Endodermal cell (in vitro differentiated cells): Measurements from ENCODE around the gene GRM8. TPM values are rescaled to one million over a fixed set of nuclear protein-coding genes. Genes with fewer than 3 reads are reported as not detected.

Experiments
- DNase-seq: peaks from one replicate; pipeline ENCODE4 v3.0.0-alpha.2; 2017
- H3K27ac ChIP-seq: 2 replicates; pipeline ENCODE4 v1.5.1; 2013; ENCODE audit warnings: mild to moderate bottlenecking, low read depth, low read length, moderate library complexity
- H3K27me3 ChIP-seq: 2 replicates; pipeline ENCODE4 v1.6.1; 2013; ENCODE audit warnings: mild to moderate bottlenecking, low read length, moderate library complexity; ENCODE audit not compliant: insufficient read depth, control insufficient read depth, poor library complexity, severe bottlenecking
- H3K36me3 ChIP-seq: 2 replicates; pipeline ENCODE4 v1.7.0; 2013; ENCODE audit warnings: mild to moderate bottlenecking, low read length, moderate library complexity; ENCODE audit not compliant: control insufficient read depth, insufficient read depth
- H3K4me1 ChIP-seq: one replicate; pipeline ENCODE4 v1.7.0; 2013; ENCODE audit warnings: low read length; ENCODE audit not compliant: control insufficient read depth, insufficient read depth
- H3K4me3 ChIP-seq: 2 replicates; pipeline ENCODE4 v1.5.1; 2013; ENCODE audit warnings: mild to moderate bottlenecking, low read length, moderate library complexity
- H3K9ac ChIP-seq: 2 replicates; pipeline ENCODE4 v1.6.1; 2013; ENCODE audit warnings: mild to moderate bottlenecking, low read length, moderate library complexity; ENCODE audit not compliant: poor library complexity, severe bottlenecking; ENCODE audit errors: extremely low read depth
- H3K9me3 ChIP-seq: 2 replicates; pipeline ENCODE4 v1.6.1; 2013; ENCODE audit warnings: mild to moderate bottlenecking, low read length, moderate library complexity; ENCODE audit not compliant: control insufficient read depth
- H3K27ac Mint-ChIP-seq: 2 replicates; pipeline ENCODE4 v1.8.0; 2020; ENCODE audit warnings: mixed read lengths
- H3K27me3 Mint-ChIP-seq: 2 replicates; pipeline ENCODE4 v1.8.0; 2021; ENCODE audit warnings: mild to moderate bottlenecking, mixed read lengths; ENCODE audit not compliant: insufficient read depth
- H3K36me3 Mint-ChIP-seq: 2 replicates; pipeline ENCODE4 v1.8.0; 2020; ENCODE audit warnings: low read depth, mixed read lengths
- H3K4me1 Mint-ChIP-seq: 2 replicates; pipeline ENCODE4 v1.8.0; 2020; ENCODE audit warnings: mixed read lengths
- H3K4me3 Mint-ChIP-seq: 2 replicates; pipeline ENCODE4 v1.8.0; 2020; ENCODE audit warnings: mild to moderate bottlenecking, moderate library complexity, mixed read lengths
- H3K9me3 Mint-ChIP-seq: 2 replicates; pipeline ENCODE4 v1.8.0; 2020; ENCODE audit warnings: mild to moderate bottlenecking, mixed read lengths
- WGBS, 2 experiments: methylation state at CpG; one replicate each; pipeline versions ENCODE4 v1.1.5 to v1.1.7; 2013; ENCODE audit warnings: missing lambda C conversion rate in 2 of 2, mixed read lengths in 1 of 2; ENCODE audit not compliant: insufficient coverage in 1 of 2, insufficient read length in 1 of 2; 5-methylcytosine and 5-hydroxymethylcytosine counted together
- total RNA-seq, 2 donors: library from RNA; stranded (reverse); fragmentation: NEBNext Ultra II Directional in 1 of 2; extraction: Animal tissue kit (Norgen Biotek cat#: 25700) in 1 of 2; gene quantifications; 2 replicates in 1 of 2; 3 replicates in 1 of 2; pipeline ENCODE4 v1.2.1, GENCODE V29; 2021
- TF ChIP-seq, protein P1 (sequence below): fragments of 200-600 bp; sonication (generic); conservative IDR thresholded peaks from 2 replicates; pipeline ENCODE4 v1.5.0; 2021; ENCODE audit warnings: antibody characterized with exemption, mild to moderate bottlenecking

The GRM8 gene
- total RNA-seq, 2 donors from 2014 or later: 0.93 to 2.0 TPM

DNA sequence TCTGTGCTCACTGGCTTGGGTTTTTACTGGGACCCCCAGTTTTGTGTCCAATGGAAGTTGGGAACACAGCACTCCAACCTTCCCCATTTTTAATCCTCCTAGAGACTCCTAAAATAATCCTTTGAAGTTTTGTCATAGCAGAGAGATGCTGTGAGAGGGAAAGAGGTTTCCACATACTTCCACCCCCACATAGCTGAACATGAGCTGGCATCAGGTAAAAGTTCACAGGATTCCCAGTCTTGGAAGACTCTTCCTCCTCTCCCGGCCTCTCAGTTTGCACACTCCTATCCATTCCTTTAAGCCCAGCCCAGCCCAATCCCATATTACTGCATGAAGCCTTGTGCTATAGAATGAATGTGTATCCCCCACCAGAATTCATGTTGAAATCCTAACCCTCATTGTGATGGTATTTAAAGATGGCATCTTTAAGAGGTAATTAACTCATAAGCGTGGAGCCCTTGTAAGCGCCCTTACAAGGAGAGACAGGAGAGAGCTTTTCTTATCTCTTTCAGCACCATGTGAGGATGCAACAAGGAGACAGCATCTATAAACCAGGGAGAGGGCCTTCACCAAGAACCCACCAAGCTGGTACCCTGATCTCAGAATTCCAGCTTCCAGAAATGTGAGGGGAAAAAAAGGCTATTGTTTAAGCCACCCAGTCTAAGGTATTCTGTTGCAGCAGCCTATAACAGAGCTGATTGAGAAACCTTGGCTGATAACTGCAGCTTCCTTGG lies 22.4 kb downstream of the GRM8 start:
- no peak overlapping the region for H3K27ac ChIP-seq
- H3K4me1 ChIP-seq: no peaks in the 10 kb centered on the region
- peaks cover 6% of the 10 kb centered on the region for H3K9me3 ChIP-seq
- H3K27me3 Mint-ChIP-seq: peaks cover 15% of the 10 kb centered on the region
- H3K9ac ChIP-seq: no peak overlapping the region
- no peaks in the 10 kb centered on the region for H3K36me3 ChIP-seq
- 97% methylated on average over 3 of the region's 3 CpGs; no CpG with 5 or more reads in 1 of the 2 experiments for WGBS, 2 experiments
- no peak for DNase-seq
- no peaks in the 10 kb centered on the region for H3K9me3 Mint-ChIP-seq
- no peak overlapping the region for H3K4me3 ChIP-seq
- no peak overlapping the region for H3K27ac Mint-ChIP-seq
- no peaks in the 10 kb centered on the region for H3K4me1 Mint-ChIP-seq
- H3K4me3 Mint-ChIP-seq: no peak overlapping the region
- H3K27me3 ChIP-seq: no peaks in the 10 kb centered on the region
- TF ChIP-seq, protein P1, sequence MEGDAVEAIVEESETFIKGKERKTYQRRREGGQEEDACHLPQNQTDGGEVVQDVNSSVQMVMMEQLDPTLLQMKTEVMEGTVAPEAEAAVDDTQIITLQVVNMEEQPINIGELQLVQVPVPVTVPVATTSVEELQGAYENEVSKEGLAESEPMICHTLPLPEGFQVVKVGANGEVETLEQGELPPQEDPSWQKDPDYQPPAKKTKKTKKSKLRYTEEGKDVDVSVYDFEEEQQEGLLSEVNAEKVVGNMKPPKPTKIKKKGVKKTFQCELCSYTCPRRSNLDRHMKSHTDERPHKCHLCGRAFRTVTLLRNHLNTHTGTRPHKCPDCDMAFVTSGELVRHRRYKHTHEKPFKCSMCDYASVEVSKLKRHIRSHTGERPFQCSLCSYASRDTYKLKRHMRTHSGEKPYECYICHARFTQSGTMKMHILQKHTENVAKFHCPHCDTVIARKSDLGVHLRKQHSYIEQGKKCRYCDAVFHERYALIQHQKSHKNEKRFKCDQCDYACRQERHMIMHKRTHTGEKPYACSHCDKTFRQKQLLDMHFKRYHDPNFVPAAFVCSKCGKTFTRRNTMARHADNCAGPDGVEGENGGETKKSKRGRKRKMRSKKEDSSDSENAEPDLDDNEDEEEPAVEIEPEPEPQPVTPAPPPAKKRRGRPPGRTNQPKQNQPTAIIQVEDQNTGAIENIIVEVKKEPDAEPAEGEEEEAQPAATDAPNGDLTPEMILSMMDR: no peak
- no peaks in the 10 kb centered on the region for H3K36me3 Mint-ChIP-seq

DNA sequence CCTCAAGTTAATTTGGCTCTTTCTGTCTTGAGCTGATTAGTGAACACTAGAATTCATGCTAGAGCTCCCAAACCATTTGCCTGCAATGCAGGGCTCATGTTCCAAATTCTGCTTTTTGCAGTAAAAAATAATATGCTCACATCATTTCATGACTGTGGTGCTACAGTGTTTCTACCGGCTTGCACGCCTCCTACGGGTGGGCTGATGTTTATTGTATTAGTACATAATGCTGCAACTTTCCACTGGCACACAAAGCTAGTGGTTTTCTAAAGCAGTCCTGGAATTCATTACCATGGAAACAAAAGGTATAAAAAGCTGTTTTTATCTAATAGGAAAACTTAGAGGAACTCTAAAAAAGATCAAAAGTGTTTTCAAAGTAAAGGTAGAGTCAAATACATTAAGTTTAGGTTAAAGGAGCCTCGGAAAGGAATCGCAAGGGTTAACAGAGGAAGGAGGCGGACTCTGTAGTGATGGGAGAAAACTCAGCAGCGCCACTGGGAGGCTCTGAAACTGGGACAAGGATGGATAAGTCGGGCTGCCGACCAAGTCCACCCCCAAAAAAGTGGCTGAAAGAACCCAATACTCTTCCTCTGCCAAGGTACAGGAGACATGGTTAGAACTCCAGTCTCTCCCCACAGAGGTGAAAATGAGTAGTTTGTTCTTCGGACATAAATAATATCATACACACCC lies 25.9 kb downstream of the GRM8 start:
- H3K36me3 ChIP-seq: no peaks in the 10 kb centered on the region
- no peaks in the 10 kb centered on the region for H3K9me3 ChIP-seq
- Mint-ChIP-seq H3K4me3 (no peak overlapping the region), H3K27ac (no peak overlapping the region), H3K36me3 (no peaks in the 10 kb centered on the region), H3K4me1 (no peaks in the 10 kb centered on the region), H3K9me3 (no peaks in the 10 kb centered on the region), H3K27me3 (peaks cover 15% of the 10 kb centered on the region)
- no peak overlapping the region for H3K4me3 ChIP-seq
- peak; percentile 71 for DNase-seq
- H3K27me3 ChIP-seq: no peaks in the 10 kb centered on the region
- TF ChIP-seq, protein P1: peak; percentile 40
- no peaks in the 10 kb centered on the region for H3K4me1 ChIP-seq
- H3K9ac ChIP-seq: no peak overlapping the region
- no peak overlapping the region for H3K27ac ChIP-seq
- WGBS, 2 experiments: 53 to 60% methylated on average over 7 to 10 of the region's 10 CpGs

DNA sequence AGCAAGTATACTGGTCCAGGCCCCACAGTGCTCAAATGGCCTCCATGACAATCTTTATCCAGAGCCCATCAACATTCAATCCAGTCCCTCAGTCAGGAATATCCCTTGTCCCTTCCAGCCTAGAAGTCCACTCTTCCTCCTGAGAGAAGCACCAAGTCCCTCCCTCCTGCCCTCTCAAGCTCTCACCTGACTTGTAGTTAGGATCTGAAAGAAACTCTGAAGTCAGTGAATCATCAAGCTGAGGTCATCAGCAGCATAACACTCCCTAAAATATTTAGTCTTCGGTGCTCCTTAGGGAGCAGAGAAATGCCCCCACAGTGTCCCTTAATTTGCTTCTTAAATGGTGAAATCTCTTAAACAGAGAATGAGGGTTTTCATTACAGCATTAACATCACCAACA lies 31.0 kb downstream of the GRM8 start:
- Mint-ChIP-seq H3K4me3 (no peak overlapping the region), H3K27ac (no peak overlapping the region), H3K36me3 (no peaks in the 10 kb centered on the region), H3K9me3 (no peaks in the 10 kb centered on the region), H3K4me1 (no peaks in the 10 kb centered on the region), H3K27me3 (no peaks in the 10 kb centered on the region)
- H3K9ac ChIP-seq: no peak overlapping the region
- no peak overlapping the region for H3K27ac ChIP-seq
- no peaks in the 10 kb centered on the region for H3K36me3 ChIP-seq
- H3K4me3 ChIP-seq: no peak overlapping the region
- no peak for DNase-seq
- TF ChIP-seq, protein P1: no peak
- no peaks in the 10 kb centered on the region for H3K27me3 ChIP-seq
- no peaks in the 10 kb centered on the region for H3K4me1 ChIP-seq
- 100% methylated on average over 1 of the region's 1 CpG; no CpG with 5 or more reads in 1 of the 2 experiments for WGBS, 2 experiments
- H3K9me3 ChIP-seq: no peaks in the 10 kb centered on the region
